A549 (cell line): ENCODE data around the gene SNAI3.

Experiments used
- BCL3 ChIP-seq: fragments of >200 bp; sonication (Bioruptor Twin); formaldehyde crosslinking; IDR thresholded peaks from 3 replicates; pipeline ENCODE4 v1.6.1; 2016
- EP300 ChIP-seq, 2 experiments: fragments of >200 bp; sonication (Bioruptor Twin); formaldehyde crosslinking; IDR thresholded peaks; 2 replicates in 1 of 2; 3 replicates in 1 of 2; pipeline ENCODE4 v1.6.1; 2016 to 2017
- NFE2L2 ChIP-seq: fragments of 150-350 bp; conservative IDR thresholded peaks from 2 replicates; pipeline ENCODE4 v1.6.1; 2014; ENCODE audit warnings: low read length
- RAD21 ChIP-seq, 2 experiments: fragments of >200 bp in 1 of 2; sonication (Bioruptor Twin) in 1 of 2; formaldehyde crosslinking in 1 of 2; IDR thresholded peaks in 1 of 2; conservative IDR thresholded peaks in 1 of 2; 2 replicates in 1 of 2; 3 replicates in 1 of 2; pipeline ENCODE4 v1.6.1; 2012 to 2018; ENCODE audit warnings: inconsistent platforms in 1 of 2
- RCOR1 ChIP-seq: fragments of 150-350 bp; IDR thresholded peaks from 2 replicates; pipeline ENCODE4 v1.6.1; 2014; ENCODE audit warnings: antibody characterized with exemption, low read length, low read depth
- REST ChIP-seq: fragments of 200-600 bp; sonication (generic); IDR thresholded peaks from 2 replicates; pipeline ENCODE4 v1.6.1; 2016; ENCODE audit warnings: antibody characterized with exemption, mild to moderate bottlenecking, moderate library complexity
- TF ChIP-seq, protein P1 (sequence below): fragments of >200 bp; sonication (Bioruptor Twin); formaldehyde crosslinking; IDR thresholded peaks from 3 replicates; pipeline ENCODE4 v1.5.1; 2016

GRCh38 chr16:88710556-88710955, 24.2 kb upstream of the SNAI3 start:
- TF ChIP-seq, protein P1, sequence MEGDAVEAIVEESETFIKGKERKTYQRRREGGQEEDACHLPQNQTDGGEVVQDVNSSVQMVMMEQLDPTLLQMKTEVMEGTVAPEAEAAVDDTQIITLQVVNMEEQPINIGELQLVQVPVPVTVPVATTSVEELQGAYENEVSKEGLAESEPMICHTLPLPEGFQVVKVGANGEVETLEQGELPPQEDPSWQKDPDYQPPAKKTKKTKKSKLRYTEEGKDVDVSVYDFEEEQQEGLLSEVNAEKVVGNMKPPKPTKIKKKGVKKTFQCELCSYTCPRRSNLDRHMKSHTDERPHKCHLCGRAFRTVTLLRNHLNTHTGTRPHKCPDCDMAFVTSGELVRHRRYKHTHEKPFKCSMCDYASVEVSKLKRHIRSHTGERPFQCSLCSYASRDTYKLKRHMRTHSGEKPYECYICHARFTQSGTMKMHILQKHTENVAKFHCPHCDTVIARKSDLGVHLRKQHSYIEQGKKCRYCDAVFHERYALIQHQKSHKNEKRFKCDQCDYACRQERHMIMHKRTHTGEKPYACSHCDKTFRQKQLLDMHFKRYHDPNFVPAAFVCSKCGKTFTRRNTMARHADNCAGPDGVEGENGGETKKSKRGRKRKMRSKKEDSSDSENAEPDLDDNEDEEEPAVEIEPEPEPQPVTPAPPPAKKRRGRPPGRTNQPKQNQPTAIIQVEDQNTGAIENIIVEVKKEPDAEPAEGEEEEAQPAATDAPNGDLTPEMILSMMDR: no peak
- TF ChIP-seq RAD21 (conservative IDR thresholded peaks at IDR 0.05 in 1 of 2, IDR thresholded peaks at IDR 0.05 in 1 of 2) (no peak), RCOR1 (no peak), EP300 (IDR thresholded peaks at IDR 0.05) (no peak), BCL3 (no peak), NFE2L2 (no peak), REST (no peak)
